ENCODE measurements around the gene PABPN1.

Gene PABPN1

GRCh38 chr14:23353433-23353780, 32.1 kb downstream of the PABPN1 start:
- no peaks in the 10 kb centered on the region for H3K4me1 ChIP-seq (ENCODE audit: insufficient read depth, low read length, severe bottlenecking)
- H3F3A ChIP-seq (ENCODE audit: insufficient read depth, low read length), result no peaks in the 10 kb centered on the region
- no peaks in the 10 kb centered on the region for H3K9me3 ChIP-seq (ENCODE audit: low read length)
- H2AFZ ChIP-seq (ENCODE audit: low read length), result no peak overlapping the region
- H3K9me2 ChIP-seq (ENCODE audit: low read depth, low read length), result no peaks in the 10 kb centered on the region
- H3K36me3 ChIP-seq (ENCODE audit: insufficient read depth, low read length), result no peaks in the 10 kb centered on the region
- H3K4me2 ChIP-seq (ENCODE audit: low read length), result no peak overlapping the region
- H3K9ac ChIP-seq (ENCODE audit: low read length), result no peak overlapping the region
- H3K79me2 ChIP-seq (ENCODE audit: insufficient read depth, low read length), result no peaks in the 10 kb centered on the region
- H4K20me1 ChIP-seq (ENCODE audit: insufficient read depth, low read length), result no peaks in the 10 kb centered on the region
- TF ChIP-seq CTCF (IDR thresholded peaks at IDR 0.05; ENCODE audit: low read length) (no peak), EZH2 (IDR thresholded peaks at IDR 0.05; ENCODE audit: borderline replicate concordance, low read length) (no peak)
- H3K27me3 ChIP-seq (ENCODE audit: insufficient read depth, low read length), result no peaks in the 10 kb centered on the region
- no peak overlapping the region for H3K27ac ChIP-seq (ENCODE audit: low read depth, low read length, poor library complexity, severe bottlenecking)
- no peak overlapping the region for H3K4me3 ChIP-seq (ENCODE audit: low read depth, low read length, poor library complexity, severe bottlenecking)

GRCh38 chr14:23354990-23355389, 33.7 kb downstream of the PABPN1 start:
- Histone ChIP-seq H3K27me3 (ENCODE audit: insufficient read depth, low read length) (0 out of 2 replicates have a peak, but pooled peaks cover under 1% of the 10 kb centered on the region), H3K4me1 (ENCODE audit: insufficient read depth, low read length, severe bottlenecking) (no peaks in the 10 kb centered on the region), H3K4me3 (ENCODE audit: low read depth, low read length, poor library complexity, severe bottlenecking) (no peak overlapping the region), H3K9me3 (ENCODE audit: low read length) (no peaks in the 10 kb centered on the region), H3K9ac (ENCODE audit: low read length) (no peak overlapping the region), H4K20me1 (ENCODE audit: insufficient read depth, low read length) (no peaks in the 10 kb centered on the region), H3K27ac (ENCODE audit: low read depth, low read length, poor library complexity, severe bottlenecking) (no peak overlapping the region), H3K79me2 (ENCODE audit: insufficient read depth, low read length) (no peaks in the 10 kb centered on the region), H3K4me2 (ENCODE audit: low read length) (no peak overlapping the region), H3F3A (ENCODE audit: insufficient read depth, low read length) (no peaks in the 10 kb centered on the region), H2AFZ (ENCODE audit: low read length) (no peak overlapping the region), H3K36me3 (ENCODE audit: insufficient read depth, low read length) (no peaks in the 10 kb centered on the region), H3K9me2 (ENCODE audit: low read depth, low read length) (no peaks in the 10 kb centered on the region)
- no peak for TF ChIP-seq CTCF (IDR thresholded peaks at IDR 0.05; ENCODE audit: low read length)
- TF ChIP-seq EZH2 (IDR thresholded peaks at IDR 0.05; ENCODE audit: borderline replicate concordance, low read length), result no peak

- Histone ChIP-seq H2AFZ (ENCODE audit: low read length) (no peak overlapping the region), H3K9ac (ENCODE audit: low read length) (no peak overlapping the region), H3K4me2 (ENCODE audit: low read length) (no peak overlapping the region), H3K9me2 (ENCODE audit: low read depth, low read length) (no peaks in the 10 kb centered on the region), H3K36me3 (ENCODE audit: insufficient read depth, low read length) (no peaks in the 10 kb centered on the region), H3K4me3 (ENCODE audit: low read depth, low read length, poor library complexity, severe bottlenecking) (no peak overlapping the region), H3K4me1 (ENCODE audit: insufficient read depth, low read length, severe bottlenecking) (no peaks in the 10 kb centered on the region), H3K9me3 (ENCODE audit: low read length) (no peaks in the 10 kb centered on the region), H3K27ac (ENCODE audit: low read depth, low read length, poor library complexity, severe bottlenecking) (no peak overlapping the region), H4K20me1 (ENCODE audit: insufficient read depth, low read length) (no peaks in the 10 kb centered on the region), H3F3A (ENCODE audit: insufficient read depth, low read length) (no peaks in the 10 kb centered on the region), H3K27me3 (ENCODE audit: insufficient read depth, low read length) (peaks cover 5% of the 10 kb centered on the region; the same call in 1 of the 2 replicates), H3K79me2 (ENCODE audit: insufficient read depth, low read length) (no peaks in the 10 kb centered on the region)
- no peak for TF ChIP-seq CTCF (IDR thresholded peaks at IDR 0.05; ENCODE audit: low read length)
Measured at GRCh38 chr14:23355871-23356435, 34.7 kb downstream of the PABPN1 start.

All from OCI-LY1 (cell line).